ENCODE measurements around the gene KIF16B. TPM values are rescaled to one million over a fixed set of nuclear protein-coding genes. Genes with fewer than 3 reads are reported as not detected.

Gene KIF16B
- total RNA-seq, 1 experiment from 2014 or later: 4.6 TPM

DNA sequence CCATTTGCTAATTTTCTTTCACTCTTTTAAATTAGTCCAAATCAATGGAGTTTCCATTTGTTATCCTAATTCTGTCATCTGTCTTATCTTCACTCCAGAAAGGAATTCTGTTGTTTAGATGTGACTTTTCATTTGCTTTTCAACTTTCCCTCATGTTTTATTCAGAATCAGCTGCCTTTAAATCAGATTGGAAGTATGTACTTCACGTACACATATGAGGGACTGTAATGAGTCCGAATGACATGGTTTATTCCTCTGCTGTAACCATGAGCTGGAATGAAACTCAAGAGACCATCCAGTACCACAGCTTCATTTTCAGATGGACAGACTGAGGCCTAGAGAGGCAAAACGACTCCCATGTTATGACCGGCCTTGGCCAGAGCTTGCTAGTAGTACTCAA lies 302.3 kb downstream of the KIF16B start:
- BruUV-seq (replicated peaks): no TSS peak
- CTCF ChIA-PET: interaction anchor here (0.6 kb wide), 1 partner anchor 9 kb away, joined by 10 read pairs; no protein-coding TSS in a partner anchor

DNA sequence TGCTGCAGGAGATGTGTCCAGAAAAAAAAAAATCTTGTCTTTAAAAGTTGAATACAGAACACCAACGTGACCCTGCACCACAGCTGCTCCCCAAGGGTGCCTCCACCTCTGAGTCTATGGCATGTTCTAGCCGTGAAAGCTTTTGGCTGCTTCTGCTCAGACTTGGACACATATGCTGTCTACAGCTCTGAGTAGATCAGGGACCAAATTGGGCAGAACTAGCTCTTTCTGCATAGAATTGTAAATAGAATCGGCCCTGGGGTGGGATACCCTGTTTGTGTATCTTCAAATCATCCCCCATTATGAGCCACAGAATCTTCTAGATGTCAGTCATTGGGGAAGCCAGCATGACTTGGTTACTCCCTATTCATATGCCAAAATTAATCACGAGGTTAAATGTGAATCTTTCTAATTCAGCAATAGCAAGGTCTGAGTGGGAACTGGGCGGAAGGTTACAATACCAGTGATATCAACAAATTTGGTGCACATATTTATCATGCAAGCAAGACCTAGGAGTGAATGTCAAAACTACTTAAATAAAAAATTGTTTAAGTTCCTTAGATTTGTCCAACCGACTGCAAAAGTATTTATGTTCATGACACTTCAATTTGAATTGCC lies 302.8 kb downstream of the KIF16B start:
- Histone ChIP-seq H3K27me3 (replicated peaks; ENCODE audit: insufficient read depth, low read depth, low read length, poor library complexity) (no peaks in the 10 kb centered on the region), H3K9me3 (ENCODE audit: low read depth, low read length, poor library complexity, severe bottlenecking) (peaks cover 9% of the 10 kb centered on the region), H3K4me3 (ENCODE audit: low read depth, low read length, poor library complexity, severe bottlenecking) (no peak overlapping the region), H3K36me3 (ENCODE audit: insufficient read depth, low read length, poor library complexity, severe bottlenecking) (no peaks in the 10 kb centered on the region), H3K27ac (ENCODE audit: low read depth, low read length, poor library complexity, severe bottlenecking) (no peak overlapping the region), H3K4me1 (ENCODE audit: insufficient read depth, low read length, poor library complexity, severe bottlenecking) (no peaks in the 10 kb centered on the region)
- BruUV-seq (replicated peaks): no TSS peak
- intact Hi-C loops (cut with micrococcal nuclease; ENCODE audit: unreplicated experiment): no loop called here
- TF ChIP-seq, protein P1, sequence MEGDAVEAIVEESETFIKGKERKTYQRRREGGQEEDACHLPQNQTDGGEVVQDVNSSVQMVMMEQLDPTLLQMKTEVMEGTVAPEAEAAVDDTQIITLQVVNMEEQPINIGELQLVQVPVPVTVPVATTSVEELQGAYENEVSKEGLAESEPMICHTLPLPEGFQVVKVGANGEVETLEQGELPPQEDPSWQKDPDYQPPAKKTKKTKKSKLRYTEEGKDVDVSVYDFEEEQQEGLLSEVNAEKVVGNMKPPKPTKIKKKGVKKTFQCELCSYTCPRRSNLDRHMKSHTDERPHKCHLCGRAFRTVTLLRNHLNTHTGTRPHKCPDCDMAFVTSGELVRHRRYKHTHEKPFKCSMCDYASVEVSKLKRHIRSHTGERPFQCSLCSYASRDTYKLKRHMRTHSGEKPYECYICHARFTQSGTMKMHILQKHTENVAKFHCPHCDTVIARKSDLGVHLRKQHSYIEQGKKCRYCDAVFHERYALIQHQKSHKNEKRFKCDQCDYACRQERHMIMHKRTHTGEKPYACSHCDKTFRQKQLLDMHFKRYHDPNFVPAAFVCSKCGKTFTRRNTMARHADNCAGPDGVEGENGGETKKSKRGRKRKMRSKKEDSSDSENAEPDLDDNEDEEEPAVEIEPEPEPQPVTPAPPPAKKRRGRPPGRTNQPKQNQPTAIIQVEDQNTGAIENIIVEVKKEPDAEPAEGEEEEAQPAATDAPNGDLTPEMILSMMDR (conservative IDR thresholded peaks at IDR 0.05; ENCODE audit: low read depth, low read length): no peak
- no peak for TF ChIP-seq EZH2 (IDR thresholded peaks at IDR 0.05; ENCODE audit: borderline replicate concordance, low read depth, low read length, poor library complexity, severe bottlenecking)
- DNase-seq (ENCODE audit: low spot score): no peak
- CTCF ChIA-PET: interaction anchor here (0.6 kb wide), 1 partner anchor 8 kb away, joined by 10 read pairs; no protein-coding TSS in a partner anchor
- POLR2A ChIA-PET (ENCODE audit: low non-redundant PET): interaction anchor here (0.6 kb wide), 1 partner anchor 196 kb away, joined by 3 read pairs; no protein-coding TSS in a partner anchor

More for the DNA sequence above, 302.3 kb downstream of the KIF16B start:
- DNase-seq (ENCODE audit: low spot score): no peak
- Histone ChIP-seq H3K27me3 (replicated peaks; ENCODE audit: insufficient read depth, low read depth, low read length, poor library complexity) (no peaks in the 10 kb centered on the region), H3K4me1 (ENCODE audit: insufficient read depth, low read length, poor library complexity, severe bottlenecking) (no peaks in the 10 kb centered on the region), H3K9me3 (ENCODE audit: low read depth, low read length, poor library complexity, severe bottlenecking) (peaks cover 6% of the 10 kb centered on the region), H3K4me3 (ENCODE audit: low read depth, low read length, poor library complexity, severe bottlenecking) (no peak overlapping the region), H3K36me3 (ENCODE audit: insufficient read depth, low read length, poor library complexity, severe bottlenecking) (no peaks in the 10 kb centered on the region), H3K27ac (ENCODE audit: low read depth, low read length, poor library complexity, severe bottlenecking) (no peak overlapping the region)
- intact Hi-C loops (cut with micrococcal nuclease; ENCODE audit: unreplicated experiment): no loop called here
- POLR2A ChIA-PET (ENCODE audit: low non-redundant PET): no interaction called here
- no peak for TF ChIP-seq EZH2 (IDR thresholded peaks at IDR 0.05; ENCODE audit: borderline replicate concordance, low read depth, low read length, poor library complexity, severe bottlenecking)
- TF ChIP-seq, protein P1 (conservative IDR thresholded peaks at IDR 0.05; ENCODE audit: low read depth, low read length): no peak

DNA sequence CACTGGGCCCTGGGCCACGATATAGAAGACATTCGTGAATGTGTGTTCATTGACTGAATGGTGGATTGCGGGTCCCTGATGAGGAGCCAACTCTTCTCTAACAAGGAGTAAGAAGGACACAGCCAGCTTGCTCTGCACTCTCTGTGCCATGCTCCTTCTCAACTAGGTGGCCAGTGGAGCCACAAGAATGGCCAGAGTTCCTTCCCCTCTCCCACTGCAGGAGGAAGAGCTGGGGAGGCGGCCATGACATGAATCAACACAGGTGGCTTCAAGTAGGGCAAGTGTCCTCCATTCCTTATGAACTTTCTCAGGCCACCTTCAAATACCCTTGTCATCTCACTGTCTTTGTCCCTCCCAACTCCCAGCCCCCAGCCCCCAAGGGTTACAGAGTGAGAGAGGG lies 305.7 kb downstream of the KIF16B start:
- DNase-seq (ENCODE audit: low spot score): no peak
- intact Hi-C loops (cut with micrococcal nuclease; ENCODE audit: unreplicated experiment): no loop called here
- BruUV-seq (replicated peaks): no TSS peak
- Histone ChIP-seq H3K36me3 (ENCODE audit: insufficient read depth, low read length, poor library complexity, severe bottlenecking) (no peaks in the 10 kb centered on the region), H3K4me1 (ENCODE audit: insufficient read depth, low read length, poor library complexity, severe bottlenecking) (no peaks in the 10 kb centered on the region), H3K9me3 (ENCODE audit: low read depth, low read length, poor library complexity, severe bottlenecking) (peaks cover 9% of the 10 kb centered on the region), H3K27ac (ENCODE audit: low read depth, low read length, poor library complexity, severe bottlenecking) (no peak overlapping the region), H3K27me3 (replicated peaks; ENCODE audit: insufficient read depth, low read depth, low read length, poor library complexity) (no peaks in the 10 kb centered on the region), H3K4me3 (ENCODE audit: low read depth, low read length, poor library complexity, severe bottlenecking) (no peak overlapping the region)
- TF ChIP-seq, protein P1 (conservative IDR thresholded peaks at IDR 0.05; ENCODE audit: low read depth, low read length): no peak
- no peak for TF ChIP-seq EZH2 (IDR thresholded peaks at IDR 0.05; ENCODE audit: borderline replicate concordance, low read depth, low read length, poor library complexity, severe bottlenecking)
- ChIA-PET POLR2A (ENCODE audit: low non-redundant PET) (no interaction called here), CTCF (no interaction called here)
